Stimulated activated naive CD4-positive, alpha-beta T cell (primary cell): ENCODE data around the gene TRIP4.
A peak's percentile ranks its signal among the peaks of the same experiment; 100 is the strongest.
"Not testable (repeated sequence)": the region's sequence is repeated elsewhere in the genome, so short reads cannot be mapped to it uniquely, and the experiment has no call there.

Source experiments
- DNase-seq, 6 experiments: peaks; one replicate each; lab custom pipeline; 2025; lab: John Stamatoyannopoulos, UW

The TRIP4 gene

DNA sequence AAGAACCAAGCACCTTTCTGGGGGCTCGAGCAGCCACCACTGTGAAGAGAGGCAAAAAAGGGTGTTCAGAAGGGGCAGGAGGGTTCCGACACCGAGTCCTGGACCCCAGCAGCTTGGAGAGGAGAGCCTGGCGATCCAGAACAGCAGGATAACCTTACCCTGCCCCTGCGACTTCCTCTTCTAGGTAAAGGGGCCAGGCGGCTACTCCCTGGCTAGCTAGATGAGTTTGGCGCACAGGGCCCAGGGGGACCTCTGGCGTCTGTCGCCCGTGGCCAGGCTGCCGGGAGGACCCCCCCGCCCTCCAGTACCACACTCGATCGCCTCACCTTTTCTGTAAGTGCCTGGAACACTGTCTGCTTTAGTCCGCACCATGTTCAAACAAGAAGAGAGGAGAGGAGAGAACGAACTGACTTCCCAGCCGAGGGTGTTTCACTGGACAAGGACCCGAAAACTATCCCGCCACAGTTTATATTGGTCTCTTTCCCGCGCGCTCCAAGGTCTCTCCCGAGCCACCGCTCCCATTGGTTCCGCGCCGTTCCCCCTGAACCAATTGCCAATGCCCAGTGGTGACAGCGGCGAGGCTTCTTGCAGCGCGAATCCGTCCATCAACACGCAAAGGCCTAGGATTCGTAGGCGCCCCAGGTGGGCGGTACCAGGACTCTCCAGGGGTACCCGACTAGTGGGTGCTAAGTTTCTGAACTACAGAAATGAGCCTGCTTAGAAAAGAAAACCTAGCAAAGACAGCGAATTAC, 6.5 kb upstream of the TRIP4 start, which contains the start of gene PCLAF:
PCLAF (minus strand) TSS at position 442 of the 752 bp plus-strand sequence; CDS start at position 372, 70 bp downstream.
- peak; percentile 79 to 91 (median 84) for DNase-seq

DNA sequence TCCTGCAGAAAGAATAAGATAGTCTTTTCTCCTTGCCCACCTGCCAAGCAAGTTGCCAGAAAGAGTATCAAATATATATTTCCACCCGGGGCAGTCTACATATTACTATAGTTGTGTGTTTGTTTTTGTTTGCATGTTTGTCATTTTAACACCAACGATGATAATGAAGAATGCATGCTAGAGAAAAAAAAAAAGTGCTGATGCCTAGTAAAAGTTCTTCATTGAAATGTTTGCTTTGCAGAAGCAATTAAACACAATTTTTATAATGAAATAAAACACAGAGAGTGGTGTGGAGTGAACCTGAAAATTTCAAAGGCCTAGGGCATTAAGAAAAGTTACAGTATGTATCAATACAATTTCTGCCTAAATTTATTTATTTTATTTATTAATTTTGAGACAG, 3.9 kb upstream of the TRIP4 start:
- DNase-seq, result no peak

DNA sequence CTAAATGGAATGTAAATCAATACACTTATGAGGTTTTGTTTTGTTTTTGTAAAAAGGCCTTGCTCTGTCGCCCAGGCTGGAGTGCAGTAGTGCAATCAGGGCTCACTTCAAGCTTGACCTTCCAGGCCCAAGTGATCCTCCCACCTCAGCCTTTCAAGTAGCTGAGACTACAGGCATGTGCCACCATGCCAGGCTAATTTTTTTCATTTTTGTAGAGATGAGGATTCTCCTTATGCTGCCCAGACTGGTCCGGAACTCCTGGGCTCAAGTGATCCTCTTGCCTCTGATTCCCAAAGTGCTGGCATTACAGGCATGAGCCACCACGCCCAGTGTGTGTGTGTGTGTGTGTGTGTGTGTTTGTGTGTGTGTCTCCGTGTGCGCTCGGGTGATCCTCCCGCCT, 1.3 kb upstream of the TRIP4 start:
- DNase-seq, result no peak

DNA sequence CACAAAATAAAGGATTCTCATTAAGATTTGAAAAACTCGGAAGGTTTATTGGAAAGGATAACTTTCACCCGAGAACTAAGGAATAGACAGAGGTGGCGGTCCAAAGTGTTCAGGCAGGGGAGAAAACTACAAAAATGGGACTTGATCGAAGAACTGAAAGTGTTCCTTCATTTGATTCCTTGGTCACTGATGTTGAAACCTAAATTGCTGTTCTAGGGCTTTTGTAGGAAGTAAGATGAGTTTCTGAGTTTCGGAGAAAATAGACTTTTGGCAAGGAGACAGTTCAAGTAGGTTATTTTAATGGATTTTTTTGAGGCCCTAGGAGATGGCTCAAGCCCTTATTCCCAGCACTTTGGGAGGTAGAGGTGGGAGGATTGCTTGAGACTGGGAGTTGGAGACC, 1.4 kb downstream of the TRIP4 start:
- DNase-seq, result no peak

DNA sequence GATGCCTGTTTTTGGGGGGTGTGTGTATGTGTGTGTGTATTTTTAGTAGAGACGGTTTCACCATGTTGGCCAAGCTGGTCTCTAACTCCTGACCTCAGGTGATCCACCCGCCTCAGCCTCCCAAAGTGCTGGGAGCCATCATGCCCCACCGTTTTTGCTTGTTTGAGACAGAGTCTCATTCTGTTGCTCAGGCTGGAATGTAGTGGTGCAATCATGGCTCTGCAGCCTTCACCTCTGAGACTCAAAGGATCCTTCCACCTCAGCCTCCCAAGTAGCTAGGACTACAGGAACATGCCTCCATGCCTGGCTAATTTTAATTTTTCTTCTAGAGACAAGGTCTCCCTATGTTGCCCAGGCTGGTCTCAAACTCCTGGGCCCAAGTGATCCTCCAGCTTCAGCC, 4.8 kb downstream of the TRIP4 start:
- not testable (repeated sequence) for DNase-seq

DNA sequence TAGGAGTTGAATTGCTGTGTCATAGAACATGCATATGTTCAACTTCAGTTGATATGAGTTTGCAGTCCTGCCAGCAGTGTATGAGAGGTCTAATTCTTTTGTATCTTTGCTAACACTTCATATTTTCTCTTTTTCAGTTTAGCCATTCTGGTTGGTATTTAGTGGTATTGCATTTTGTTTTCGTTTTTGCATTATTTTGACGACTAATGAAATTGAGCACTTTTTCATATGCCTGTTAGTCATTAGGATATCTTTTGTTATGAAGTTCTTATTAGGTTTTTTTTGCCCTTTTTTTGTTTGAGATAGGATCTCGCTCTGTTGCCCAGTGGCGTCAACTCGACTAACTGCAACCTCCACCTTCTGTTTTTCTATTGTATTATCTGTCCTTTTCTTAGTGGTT, 9.2 kb downstream of the TRIP4 start:
- no peak for DNase-seq

DNA sequence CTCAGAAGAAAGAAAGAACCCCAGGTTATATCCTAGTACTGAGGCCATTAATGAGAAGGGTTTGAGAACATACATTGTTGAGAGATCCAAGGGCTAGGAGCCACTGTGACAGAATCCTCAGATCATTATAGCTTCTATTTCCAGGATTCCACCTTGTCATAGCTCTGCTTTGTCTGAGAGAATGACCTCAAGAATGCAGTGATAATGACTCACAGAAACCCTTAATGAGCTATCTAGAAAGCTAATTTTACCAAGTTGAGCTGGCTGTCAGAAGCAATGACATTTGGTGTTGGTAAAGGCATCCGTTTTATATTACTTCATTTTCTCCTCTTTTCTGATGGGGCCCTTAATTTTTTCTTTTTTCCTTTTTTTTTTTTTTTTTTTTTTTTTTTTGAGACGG, 10.9 kb downstream of the TRIP4 start:
- no peak for DNase-seq

DNA sequence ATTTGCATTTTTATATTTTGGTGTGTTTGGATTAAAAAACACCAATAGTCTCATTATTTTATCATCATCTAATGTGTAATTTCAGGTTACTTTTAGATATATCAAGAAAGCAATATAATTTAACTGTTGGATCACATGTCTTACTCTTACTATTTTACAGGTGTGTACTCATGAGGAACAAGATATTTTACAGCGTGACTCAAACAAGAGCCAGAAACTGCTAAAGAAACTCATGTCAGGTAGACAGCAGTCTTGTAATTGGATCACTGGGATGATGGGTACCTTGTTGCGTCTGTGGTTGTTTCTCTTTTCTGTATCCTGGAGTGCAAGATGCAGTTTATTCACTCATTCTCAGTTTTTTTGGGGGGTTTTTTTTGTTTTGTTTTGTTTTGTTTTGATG, 12.9 kb downstream of the TRIP4 start:
- no peak for DNase-seq

DNA sequence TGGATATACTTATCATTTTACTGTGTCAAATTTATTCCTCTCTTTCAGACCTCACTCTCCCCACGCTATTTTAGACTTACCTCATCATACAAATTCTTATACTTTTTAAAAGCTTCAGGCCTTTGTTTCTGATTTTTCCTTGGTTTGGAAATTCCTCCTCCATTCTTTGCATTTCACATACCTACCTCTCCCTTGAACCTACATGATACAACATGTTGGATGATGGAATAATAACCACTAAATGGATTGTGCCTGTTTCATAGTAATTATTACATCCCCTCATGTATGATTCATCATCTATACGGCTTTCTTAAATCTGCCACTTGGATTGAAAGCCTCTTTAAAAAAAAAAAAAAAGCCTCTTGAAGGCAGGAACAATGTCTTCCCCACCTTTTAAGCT, 24.6 kb downstream of the TRIP4 start:
- DNase-seq, result no peak

DNA sequence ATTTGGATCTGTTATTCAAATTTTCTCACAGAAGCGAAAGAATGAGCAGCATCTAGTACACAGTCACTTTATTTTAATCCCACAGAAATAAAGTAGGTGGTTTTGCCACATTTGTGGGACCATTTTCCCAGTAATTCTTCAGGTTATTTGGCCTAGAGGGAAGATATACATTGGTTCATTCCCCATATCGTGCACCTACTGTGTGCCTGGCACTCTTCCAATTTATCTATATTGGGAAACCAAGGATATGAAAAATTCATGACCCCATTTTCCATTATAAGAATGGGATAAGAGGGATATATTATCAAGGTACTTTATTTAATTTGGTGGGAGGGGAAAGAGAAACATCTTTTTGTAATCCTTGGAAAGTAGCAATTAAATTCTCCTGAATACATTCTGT, 35.1 kb downstream of the TRIP4 start:
- no peak for DNase-seq

DNA sequence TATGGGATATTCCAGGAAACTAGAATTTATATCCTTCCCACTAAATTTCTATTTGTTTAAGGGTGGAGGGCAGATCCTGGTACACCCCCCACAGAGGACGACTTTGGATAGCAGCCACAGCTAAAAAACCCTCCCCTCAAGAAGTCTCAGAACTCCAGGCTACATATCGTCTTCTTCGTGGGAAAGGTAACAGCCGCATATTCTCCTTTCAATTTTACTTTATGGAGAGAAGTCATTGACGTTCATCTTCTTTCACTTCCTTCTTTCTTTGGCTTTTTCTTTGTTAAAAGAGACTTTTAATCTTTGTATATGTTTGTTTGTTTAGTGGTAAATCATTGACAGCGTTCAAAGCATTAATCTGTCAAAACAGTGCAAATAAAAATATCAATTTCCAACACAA, 36.3 kb downstream of the TRIP4 start:
- no peak for DNase-seq

DNA sequence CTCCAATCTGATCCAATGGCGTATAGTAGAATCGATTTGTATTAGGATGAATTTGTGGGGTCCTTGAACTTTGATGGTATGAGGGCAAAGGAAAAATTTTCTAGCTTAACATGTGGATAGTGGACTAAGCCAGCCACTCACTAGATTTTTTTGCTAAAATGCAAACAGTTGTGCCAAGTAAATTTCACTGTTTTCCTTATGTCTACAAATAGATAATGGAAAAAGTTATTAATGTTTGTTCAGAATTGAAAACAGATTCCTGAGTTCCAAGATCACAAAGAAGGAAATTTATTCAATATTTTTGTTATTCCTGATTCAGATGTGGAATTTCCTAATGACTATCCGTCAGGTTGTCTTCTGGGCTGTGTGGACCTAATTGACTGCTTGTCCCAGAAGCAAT, 37.6 kb downstream of the TRIP4 start:
- DNase-seq, result no peak

DNA sequence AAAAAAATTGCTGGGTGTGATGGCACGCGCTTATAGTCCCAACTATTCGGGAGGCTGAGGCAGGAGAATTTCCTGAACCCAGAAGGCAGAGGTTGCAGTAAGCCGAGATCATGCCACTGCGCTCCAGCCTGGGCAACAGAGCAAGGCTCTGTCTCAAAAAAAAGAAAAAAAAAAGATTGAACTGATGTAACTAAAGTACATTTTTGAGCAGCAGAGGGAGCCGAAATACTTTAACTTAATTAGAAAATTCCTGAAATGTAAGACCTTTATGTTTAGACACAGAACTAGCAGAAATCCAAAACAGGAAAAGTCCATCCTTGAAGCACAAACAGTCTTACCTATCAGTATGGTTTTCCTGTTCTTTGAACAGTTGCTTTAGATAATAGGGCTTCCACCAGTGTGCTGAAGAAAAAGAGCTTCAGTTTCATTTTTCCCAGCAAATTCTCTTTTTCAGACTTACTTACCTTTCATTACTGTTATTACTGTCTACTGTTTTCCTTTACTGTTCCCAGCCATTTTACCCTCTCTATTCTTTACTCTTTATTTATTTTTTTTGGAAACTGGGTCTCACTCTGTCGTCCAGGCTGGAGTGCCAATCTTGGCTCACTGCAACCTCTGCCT, 39.3 kb downstream of the TRIP4 start:
- DNase-seq, result peak in 2 of 6 experiments; percentile 34 to 49

DNA sequence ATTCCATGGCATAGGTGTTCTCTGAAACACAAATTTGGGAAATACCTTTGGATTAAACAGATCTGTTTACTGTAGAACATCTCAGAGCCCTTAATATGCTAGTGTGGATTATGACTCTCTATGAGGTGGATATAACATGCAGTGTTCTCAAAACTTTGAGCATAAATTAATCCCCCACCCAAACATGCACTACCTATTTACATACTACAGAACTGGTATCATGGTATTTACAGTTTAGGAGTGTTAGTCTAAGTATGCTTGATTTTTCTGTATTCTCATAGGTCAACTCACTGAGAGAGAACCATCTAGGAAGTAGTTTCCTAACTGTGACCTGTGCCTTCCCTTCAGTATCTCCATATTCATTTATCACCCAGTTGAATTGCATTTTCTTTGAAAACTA, 41.8 kb downstream of the TRIP4 start:
- no peak for DNase-seq

DNA sequence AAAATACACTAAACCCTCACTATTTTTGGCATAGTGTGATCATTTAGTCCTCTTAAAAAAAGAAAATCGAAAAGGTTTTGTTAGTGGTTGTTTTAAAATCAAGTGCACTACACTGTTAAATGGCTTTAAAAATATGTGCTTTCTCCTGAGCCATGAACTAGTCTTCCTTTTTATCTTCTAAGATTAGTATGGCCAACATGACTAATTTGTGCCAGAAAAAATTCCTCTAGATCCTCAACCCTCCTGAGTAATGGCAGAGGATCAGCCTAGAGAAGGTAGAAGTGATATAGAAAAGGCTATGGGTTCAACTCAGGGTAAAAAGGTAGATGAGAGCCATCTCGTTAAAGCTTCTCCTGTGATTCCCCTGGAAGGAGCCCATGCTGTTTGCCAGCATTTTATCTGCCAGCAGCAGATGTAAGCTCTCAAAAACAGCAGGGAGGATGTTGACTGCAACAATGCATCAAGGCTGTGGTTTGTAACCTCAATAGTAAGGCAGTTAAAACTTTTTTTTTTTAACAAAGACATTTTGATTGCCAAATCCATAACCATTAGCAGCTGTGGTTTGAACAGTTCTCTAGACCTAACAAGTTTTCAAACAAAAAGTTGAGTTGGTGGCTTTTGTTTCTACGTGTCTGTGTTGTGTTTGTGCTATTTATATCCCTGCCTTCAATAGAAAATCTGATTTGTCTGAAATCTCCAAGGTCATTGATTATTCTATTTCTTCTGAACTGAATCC, 42.5 kb downstream of the TRIP4 start:
- DNase-seq, result peak; percentile 8 to 85 (median 56)

DNA sequence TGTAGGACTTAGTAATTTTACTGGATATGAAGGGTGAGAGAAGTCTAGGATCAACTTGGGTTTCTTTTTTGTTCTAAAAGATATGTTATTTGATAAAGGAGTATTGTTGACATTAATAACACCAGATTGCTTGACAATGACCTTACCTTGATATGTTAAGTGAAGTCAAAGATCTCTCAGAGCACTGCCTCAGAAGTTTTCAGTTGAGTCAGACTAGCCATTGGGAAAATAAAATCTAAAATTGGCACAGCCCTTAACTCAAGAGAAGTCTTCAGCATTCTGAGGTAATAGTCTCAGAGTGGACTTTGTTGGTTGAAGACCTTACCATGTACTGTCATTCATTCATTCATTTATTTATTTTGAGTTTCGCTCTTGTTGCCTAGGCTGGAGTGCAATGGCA, 50.3 kb downstream of the TRIP4 start:
- no peak for DNase-seq

DNA sequence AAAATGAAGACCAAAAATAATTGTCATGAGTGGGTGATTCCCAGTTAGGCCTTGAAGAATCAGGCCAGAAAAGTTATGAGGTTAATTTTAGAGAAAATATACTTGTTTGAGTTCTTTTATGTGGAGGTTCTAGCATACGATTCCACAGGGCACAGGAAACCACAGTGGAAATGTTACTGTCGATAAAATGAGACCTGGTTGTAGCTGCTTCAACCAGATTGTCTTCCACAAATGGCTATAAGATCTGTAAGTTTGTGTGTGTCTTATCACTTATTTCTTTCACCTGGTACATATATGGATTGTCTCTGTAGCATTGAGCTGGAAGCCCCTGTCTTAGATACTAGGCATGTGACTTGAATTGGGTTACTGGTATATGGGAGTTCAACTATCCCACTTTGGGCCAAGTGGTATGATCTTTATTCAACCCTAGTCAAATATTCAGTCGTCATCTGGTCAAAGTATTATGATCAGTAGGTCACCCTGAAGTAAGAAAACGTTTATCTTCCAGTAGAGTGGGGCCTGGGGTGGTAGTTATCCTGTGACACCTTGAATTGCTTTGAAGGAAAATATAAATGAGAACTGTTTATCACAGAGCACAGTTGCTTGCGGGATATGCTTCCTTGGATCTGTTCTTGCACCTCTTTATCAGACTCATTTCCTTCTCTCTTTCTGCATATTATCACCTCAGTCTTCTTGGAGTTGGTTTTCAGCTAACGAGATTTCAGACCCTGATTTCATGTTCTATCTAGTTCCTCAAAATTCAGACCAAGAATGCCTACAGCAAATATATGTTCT, 51.2 kb downstream of the TRIP4 start:
- DNase-seq, result peak in 3 of 6 experiments; percentile 2 to 26 (median 13)

DNA sequence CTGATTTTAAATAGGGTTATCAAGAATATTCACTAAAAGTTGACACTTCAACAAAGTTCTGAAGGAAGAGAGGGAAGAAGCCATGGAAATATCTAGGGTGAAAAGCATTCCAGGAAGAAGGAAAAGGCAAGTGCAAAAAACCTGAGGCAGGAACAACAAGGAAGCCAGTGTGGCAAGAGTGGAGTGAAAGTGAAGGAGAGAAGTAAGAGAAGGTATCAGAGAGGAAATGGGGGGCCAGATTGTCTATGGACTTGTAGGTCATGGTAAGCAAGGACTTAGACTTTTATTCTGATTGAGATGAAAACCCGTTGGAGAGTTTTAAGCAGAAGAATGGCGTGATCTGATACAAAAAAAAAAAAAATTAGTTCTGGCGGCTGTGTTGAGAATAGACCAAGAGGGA, 54.2 kb downstream of the TRIP4 start:
- no peak for DNase-seq

DNA sequence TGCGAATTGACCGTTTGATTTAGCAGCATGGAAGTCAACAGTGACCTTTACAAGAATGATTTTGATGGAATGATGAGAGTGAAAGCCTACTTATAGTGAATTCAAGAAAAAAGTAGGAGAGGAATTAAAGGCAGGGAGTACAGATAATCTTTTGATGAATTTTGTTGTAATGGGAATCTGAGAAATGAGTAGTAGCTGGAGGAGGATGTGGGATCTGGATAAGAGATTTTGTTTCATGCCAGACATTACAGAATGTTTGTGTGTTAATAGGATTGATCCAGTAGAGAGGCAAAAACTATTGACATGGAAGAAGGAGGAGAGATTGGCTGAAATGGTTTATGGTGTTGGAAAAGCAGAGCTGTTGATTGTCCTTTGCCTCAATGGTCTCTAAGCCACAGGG, 55.4 kb downstream of the TRIP4 start:
- no peak for DNase-seq

DNA sequence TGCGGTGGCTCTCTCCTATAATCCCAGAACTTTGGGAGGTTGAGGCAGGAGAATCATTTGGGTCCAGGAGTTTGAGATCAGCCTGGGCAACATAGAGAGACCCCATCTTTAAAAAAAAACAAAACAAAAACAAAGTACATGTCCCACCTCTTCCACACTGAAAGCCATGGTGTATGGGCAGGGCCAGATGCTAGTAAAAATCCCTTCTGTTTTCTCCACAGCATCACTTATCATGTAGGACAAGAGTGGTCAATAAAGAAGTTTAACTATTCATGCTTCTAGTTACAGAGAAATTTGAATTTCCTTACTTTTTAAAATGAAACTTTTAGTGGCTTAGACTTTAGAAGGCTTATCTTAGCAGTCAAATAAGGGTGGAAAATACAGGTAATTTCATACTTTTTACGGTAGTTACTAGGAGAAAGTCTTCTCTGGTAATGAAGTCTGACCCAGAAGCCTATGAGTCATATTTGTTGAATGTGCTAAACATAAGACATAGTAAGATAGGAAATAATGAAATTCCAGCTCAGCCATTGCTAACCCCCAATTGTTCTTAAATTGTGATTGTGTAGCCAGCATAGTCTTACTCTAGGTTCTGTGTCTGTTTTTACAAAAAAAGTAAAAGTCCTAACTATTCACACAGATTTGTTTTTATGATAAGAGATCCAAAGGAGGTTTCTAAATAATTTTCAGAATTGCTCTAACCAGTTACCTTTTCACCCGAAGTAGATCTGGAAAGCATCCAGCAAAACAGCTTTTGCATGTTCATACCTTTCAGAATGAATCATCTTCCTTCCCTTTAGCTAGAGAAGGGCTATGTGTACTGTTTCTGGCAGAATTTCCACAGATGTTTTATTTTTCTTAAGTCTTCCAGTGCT, 56.3 kb downstream of the TRIP4 start:
- DNase-seq, result peak in 3 of 6 experiments; percentile 1 to 9 (median 5)

DNA sequence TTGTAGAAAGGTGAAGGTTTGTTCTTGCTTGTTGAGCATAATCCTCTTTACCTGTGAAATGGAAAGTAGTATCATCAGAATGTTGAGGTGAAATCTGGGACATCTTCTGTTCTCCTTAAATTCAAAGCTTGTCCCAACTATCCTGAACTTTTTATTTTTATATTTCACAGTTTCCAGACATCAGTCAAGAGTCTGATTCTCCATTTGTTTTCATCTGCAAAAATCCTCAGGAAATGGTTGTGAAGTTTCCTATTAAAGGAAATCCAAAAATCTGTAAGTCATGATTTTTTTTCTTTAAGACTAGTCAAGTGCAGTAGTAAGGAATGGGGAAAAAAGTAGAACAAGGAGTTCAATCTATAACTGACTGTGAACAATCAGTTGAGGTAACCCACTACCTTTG, 57.2 kb downstream of the TRIP4 start:
- no peak for DNase-seq
